Left ventricle myocardium inferior (tissue), 1 donor: Measurements from ENCODE around the gene BMF. TPM values are rescaled to one million over a fixed set of nuclear protein-coding genes. Genes with fewer than 3 reads are reported as not detected.
"Not testable (repeated sequence)": the region's sequence is repeated elsewhere in the genome, so short reads cannot be mapped to it uniquely, and the experiment has no call there.

Experiments
- DNase-seq: peaks from one replicate; pipeline ENCODE4 v3.0.0-alpha.2; 2020
- H3K27ac ChIP-seq: fragments of 200-600 bp; replicated peaks from 2 replicates; pipeline ENCODE4 v1.8.0; 2021
- H3K27me3 ChIP-seq: fragments of 200-600 bp; 2 replicates; pipeline ENCODE4 v1.8.0; 2021; ENCODE audit warnings: low read depth
- H3K36me3 ChIP-seq: fragments of 200-600 bp; 2 replicates; pipeline ENCODE4 v1.8.0; 2021
- H3K4me1 ChIP-seq: fragments of 200-600 bp; 2 replicates; pipeline ENCODE4 v1.8.0; 2021
- H3K4me3 ChIP-seq: fragments of 200-600 bp; 2 replicates; pipeline ENCODE4 v1.8.0; 2021; ENCODE audit warnings: mild to moderate bottlenecking, moderate library complexity
- H3K9me3 ChIP-seq: fragments of 200-600 bp; replicated peaks from 2 replicates; pipeline ENCODE4 v1.8.0; 2021
- CTCF ChIP-seq: fragments of 200-600 bp; IDR thresholded peaks from 2 replicates; pipeline ENCODE4 v1.8.0; 2021; ENCODE audit warnings: antibody characterized with exemption, mild to moderate bottlenecking, borderline replicate concordance
- intact Hi-C: fragments of 100-400 bp; cut with micrococcal nuclease; formaldehyde crosslinking; loops from one replicate; pipeline ENCODE4 v1.11.0; 2022
- total RNA-seq: library from RNA; stranded (reverse); fragmentation: NEBNext Ultra II Directional; extraction: Animal tissue kit (Norgen Biotek cat#: 25700); gene quantifications from one replicate; pipeline ENCODE4 v1.2.1, GENCODE V29; 2021
- donor health status: DM: no; HTN: yes; CAD: no; lungs with severe emphysema.

BMF gene
- total RNA-seq, 1 donor from 2014 or later, result 3.1 TPM

- H3K9me3 ChIP-seq, result no peaks in the 10 kb centered on the region
- intact Hi-C loops, result no loop called here
- DNase-seq, result no peak
- no peak for TF ChIP-seq CTCF
- H3K4me1 ChIP-seq, result no peaks in the 10 kb centered on the region
- peaks cover 4% of the 10 kb centered on the region for H3K27me3 ChIP-seq
- H3K27ac ChIP-seq, result no peak overlapping the region
- no peak overlapping the region for H3K4me3 ChIP-seq
- H3K36me3 ChIP-seq, result no peaks in the 10 kb centered on the region
Observed at GRCh38 chr15:40151499-40151898, 42.8 kb upstream of the BMF start.

- DNase-seq, result no peak
- Histone ChIP-seq H3K27me3 (peaks cover 4% of the 10 kb centered on the region), H3K9me3 (no peaks in the 10 kb centered on the region), H3K4me1 (no peaks in the 10 kb centered on the region), H3K27ac (no peak overlapping the region), H3K36me3 (no peaks in the 10 kb centered on the region), H3K4me3 (no peak overlapping the region)
- TF ChIP-seq CTCF, result no peak
- intact Hi-C loops, result no loop called here
Observed at GRCh38 chr15:40150163-40150925, 41.7 kb upstream of the BMF start.

- DNase-seq, result no peak
- peaks cover 4% of the 10 kb centered on the region for H3K27me3 ChIP-seq
- no peaks in the 10 kb centered on the region for H3K36me3 ChIP-seq
- H3K27ac ChIP-seq, result no peak overlapping the region
- no peaks in the 10 kb centered on the region for H3K9me3 ChIP-seq
- no peak for TF ChIP-seq CTCF
- intact Hi-C loops, result no loop called here
- H3K4me3 ChIP-seq, result no peak overlapping the region
- H3K4me1 ChIP-seq, result no peaks in the 10 kb centered on the region
Observed at GRCh38 chr15:40149339-40149738, 40.7 kb upstream of the BMF start.

GRCh38 chr15:40146037-40146436, 37.4 kb upstream of the BMF start:
- Histone ChIP-seq H3K4me3 (no peak overlapping the region), H3K27me3 (no peaks in the 10 kb centered on the region), H3K4me1 (no peaks in the 10 kb centered on the region), H3K9me3 (no peaks in the 10 kb centered on the region), H3K36me3 (no peaks in the 10 kb centered on the region), H3K27ac (no peak overlapping the region)
- intact Hi-C loops, result no loop called here
- TF ChIP-seq CTCF, result no peak
- DNase-seq, result no peak

GRCh38 chr15:40142428-40142827, 33.7 kb upstream of the BMF start:
- Histone ChIP-seq H3K4me3 (no peak overlapping the region), H3K36me3 (no peaks in the 10 kb centered on the region), H3K9me3 (no peaks in the 10 kb centered on the region), H3K4me1 (no peaks in the 10 kb centered on the region), H3K27me3 (no peaks in the 10 kb centered on the region), H3K27ac (no peak overlapping the region)
- TF ChIP-seq CTCF, result no peak
- intact Hi-C loops, result no loop called here
- DNase-seq, result no peak

GRCh38 chr15:40138201-40138570, 29.5 kb upstream of the BMF start:
- H3K27me3 ChIP-seq, H3K4me3 ChIP-seq, H3K36me3 ChIP-seq, intact Hi-C loops, H3K4me1 ChIP-seq, H3K9me3 ChIP-seq, H3K27ac ChIP-seq, DNase-seq: not testable (repeated sequence)
